GM12801 (cell line): ENCODE measurements around the gene MYO9B.

Source experiments
- CTCF ChIP-seq: IDR thresholded peaks from one replicate; pipeline ENCODE4 v1.5.1; 2011; ENCODE audit warnings: control low read depth; ENCODE audit not compliant: insufficient read length; ENCODE audit errors: extremely low read depth

MYO9B gene

DNA sequence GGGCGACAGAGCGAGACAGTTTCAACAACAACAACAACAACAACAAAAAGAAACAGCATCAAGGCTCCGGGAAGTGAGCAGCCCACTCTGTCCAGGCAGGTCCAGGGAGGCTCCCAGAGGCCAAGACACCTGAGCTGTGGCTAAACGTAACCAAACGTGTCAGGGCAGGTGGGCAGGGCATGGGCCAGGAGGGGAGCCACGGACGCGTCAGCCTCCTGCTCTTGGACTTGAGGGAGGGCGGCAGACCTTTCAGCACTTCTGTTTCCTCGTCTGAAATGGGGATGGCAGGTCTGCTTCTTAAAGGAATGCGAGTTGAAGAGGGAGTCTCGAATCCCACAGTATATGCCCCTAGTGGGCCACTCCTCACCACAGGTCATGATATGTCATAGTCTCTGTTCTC, 53.8 kb downstream of the MYO9B start:
- TF ChIP-seq CTCF = no peak

DNA sequence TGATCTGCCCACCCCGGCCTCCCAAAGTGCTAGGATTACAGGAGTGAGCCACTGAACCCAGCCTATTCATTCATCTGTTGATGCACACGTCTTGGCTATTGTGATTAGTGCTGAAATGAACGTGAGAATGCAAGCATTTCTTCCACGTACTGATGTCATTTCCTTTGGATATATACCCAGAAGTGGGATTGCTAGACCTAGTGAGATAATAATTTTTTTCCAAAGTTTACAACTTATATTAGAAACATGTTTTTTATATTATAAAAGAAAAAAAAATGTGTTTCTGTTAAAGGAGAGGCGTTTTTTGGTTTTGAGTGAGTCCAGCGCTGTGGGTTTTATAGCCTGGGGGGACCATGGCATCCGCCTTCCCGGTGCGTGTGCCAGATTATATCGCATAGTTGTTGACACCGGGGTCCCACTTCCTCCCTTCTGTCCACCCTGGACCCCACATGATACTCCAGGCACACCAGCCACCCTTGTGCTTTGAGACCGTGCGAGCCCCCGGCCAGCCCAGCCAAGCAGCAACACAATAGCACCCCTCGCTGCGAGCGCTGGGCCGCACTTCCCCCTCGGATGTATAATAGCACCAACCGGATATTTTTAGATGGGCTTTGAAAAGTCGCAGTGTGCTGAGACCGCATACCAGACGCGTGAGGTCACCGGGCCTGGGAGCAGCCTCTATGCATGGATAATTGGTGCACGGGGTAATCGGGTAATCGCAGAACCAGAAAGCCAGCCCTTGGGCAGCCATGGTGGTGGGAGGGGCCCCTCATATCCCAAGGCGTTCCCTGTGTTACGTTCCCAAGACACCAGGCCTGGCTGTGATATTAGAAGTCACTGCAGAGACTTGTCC, 59.6 kb downstream of the MYO9B start:
- no peak for TF ChIP-seq CTCF

- TF ChIP-seq CTCF = no peak
Observed at GRCh38 chr19:17136021-17136420, 60.4 kb downstream of the MYO9B start.

- no peak for TF ChIP-seq CTCF
Observed at GRCh38 chr19:17136617-17137016, 61.0 kb downstream of the MYO9B start.

DNA sequence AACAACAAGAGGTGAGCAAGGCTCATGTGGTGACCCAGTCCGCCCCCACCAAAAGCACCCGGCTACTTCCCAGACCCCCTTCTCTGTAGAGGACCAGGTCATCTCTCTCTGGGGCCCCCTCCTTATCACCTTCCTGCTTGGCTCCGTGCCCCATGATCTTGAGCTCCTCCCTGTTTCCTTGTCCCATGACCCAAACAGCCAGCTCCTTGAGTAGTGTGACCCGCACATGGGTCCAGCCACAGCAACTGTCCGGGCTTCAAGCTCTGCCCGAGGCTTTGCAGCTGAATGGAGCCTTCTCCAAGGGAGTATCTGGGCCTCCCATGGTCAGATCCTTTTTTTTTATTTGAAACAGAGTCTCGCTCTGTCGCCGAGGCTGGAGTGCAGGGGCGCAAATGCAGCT, 61.8 kb downstream of the MYO9B start:
- no peak for TF ChIP-seq CTCF

DNA sequence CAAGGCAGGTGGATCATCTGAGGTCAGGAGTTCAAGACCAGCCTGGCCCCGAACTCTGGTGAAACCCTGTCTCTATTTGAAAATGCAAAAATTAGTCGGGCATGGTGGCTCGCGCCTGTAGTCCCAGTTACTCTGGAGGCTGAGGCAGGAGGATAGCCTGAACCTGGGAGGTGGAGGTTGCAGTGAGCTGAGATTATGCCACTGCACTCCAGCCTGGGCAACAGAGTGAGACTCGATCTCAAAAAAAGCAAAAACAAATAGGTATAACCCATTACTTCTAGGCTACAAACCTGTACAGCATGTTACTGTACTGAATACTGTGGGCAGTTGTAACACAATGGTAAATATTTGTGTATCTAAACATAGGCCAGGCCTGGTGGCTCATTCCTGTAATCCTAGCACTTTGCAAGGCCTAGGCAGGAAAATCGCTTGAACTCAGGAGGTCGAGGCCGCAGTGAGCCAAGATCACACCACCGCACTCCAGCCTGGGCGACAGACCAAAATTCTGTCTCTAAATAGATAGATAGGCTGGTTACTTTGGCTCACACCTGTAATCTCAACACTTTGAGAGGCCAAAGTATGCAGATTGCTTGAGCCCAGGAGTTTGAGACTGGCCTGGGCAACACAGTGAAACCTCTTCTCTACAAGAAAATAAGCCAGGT, 63.5 kb downstream of the MYO9B start:
- no peak for TF ChIP-seq CTCF

DNA sequence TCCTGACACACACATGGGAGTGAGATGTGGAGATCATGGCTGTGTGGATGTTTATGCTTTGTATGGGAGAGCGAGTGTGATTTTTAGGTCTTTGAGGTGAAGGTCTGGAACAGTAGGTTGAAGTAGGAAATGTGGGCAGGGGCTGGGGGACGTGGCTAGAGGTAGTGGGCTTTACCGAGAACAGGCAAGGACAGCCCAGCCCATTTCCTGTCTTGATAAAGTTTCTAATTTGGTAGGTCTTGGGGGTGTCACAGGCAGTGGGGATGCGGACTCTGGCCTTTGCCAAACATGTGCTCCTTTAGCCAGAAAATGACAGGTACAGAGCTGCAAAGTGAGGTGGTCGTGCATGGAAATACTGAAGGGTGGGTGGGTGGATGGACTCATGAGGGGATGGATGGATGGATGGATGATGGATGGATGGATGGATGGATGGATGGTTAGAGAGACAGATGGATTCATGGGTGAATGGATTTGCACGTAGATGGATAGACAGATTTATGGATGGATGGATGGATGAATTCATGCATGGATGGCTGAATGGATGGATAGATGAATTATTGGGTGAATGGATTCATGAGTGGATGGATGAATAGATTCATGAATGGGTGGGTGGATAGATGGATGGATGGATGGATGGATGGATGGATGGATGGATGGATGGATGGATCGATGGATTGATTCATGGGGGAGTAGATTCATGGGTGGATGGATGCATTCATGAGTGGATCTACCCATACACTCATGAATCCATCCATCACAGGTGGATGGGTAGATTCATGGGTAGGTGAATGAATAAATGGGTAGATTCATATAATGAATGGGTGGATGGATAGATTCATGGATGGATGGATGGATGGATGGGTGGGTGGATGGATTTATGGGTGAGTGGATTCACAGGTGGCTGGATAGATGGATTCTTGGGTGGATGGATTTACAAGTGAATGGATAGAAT, 70.2 kb downstream of the MYO9B start:
- no peak for TF ChIP-seq CTCF
